HEK293T (cell line): Measurements from ENCODE around the gene TEDC1.

Experiments
- ARNT ChIP-seq: fragments of 450-650 bp; IDR thresholded peaks from 2 replicates; pipeline ENCODE4 v1.6.1; 2017; ENCODE audit warnings: mild to moderate bottlenecking
- BHLHE40 ChIP-seq: fragments of 450-650 bp; IDR thresholded peaks from 2 replicates; pipeline ENCODE4 v1.6.1; 2016; ENCODE audit warnings: mild to moderate bottlenecking, moderate library complexity, borderline replicate concordance
- FOXK2 ChIP-seq: fragments of 450-650 bp; IDR thresholded peaks from 2 replicates; pipeline ENCODE4 v1.6.1; 2016; ENCODE audit warnings: mild to moderate bottlenecking
- FOXM1 ChIP-seq: fragments of 450-650 bp; IDR thresholded peaks from 2 replicates; pipeline ENCODE4 v1.6.1; 2017; ENCODE audit warnings: mild to moderate bottlenecking, borderline replicate concordance
- L3MBTL2 ChIP-seq: fragments of 450-650 bp; conservative IDR thresholded peaks from 2 replicates; pipeline ENCODE4 v1.6.1; 2016; ENCODE audit warnings: mild to moderate bottlenecking
- PKNOX1 ChIP-seq: fragments of 450-650 bp; IDR thresholded peaks from 2 replicates; pipeline ENCODE4 v1.6.1; 2016
- SP1 ChIP-seq: fragments of 450-650 bp; IDR thresholded peaks from 2 replicates; pipeline ENCODE4 v1.6.1; 2017
- ZNF384 ChIP-seq: fragments of 450-650 bp; IDR thresholded peaks from 2 replicates; pipeline ENCODE4 v1.6.1; 2016

- TF ChIP-seq PKNOX1 (no peak), L3MBTL2 (no peak), BHLHE40 (no peak), FOXM1 (no peak), FOXK2 (no peak), ZNF384 (no peak), SP1 (no peak), ARNT (no peak)
These were observed 30.9 kb upstream of the TEDC1 start for GRCh38 chr14:105460116-105460515.
